A549 (cell line): ENCODE measurements around the gene ASXL2. TPM values are rescaled to one million over a fixed set of nuclear protein-coding genes. Genes with fewer than 3 reads are reported as not detected.
A peak's percentile ranks its signal among the peaks of the same experiment; 100 is the strongest.

ENCODE experiments used
- ATAC-seq, 2 experiments: fragments of 200-7000 bp in 1 of 2; fragments of >200 bp in 1 of 2; cut with Nextera tagmentation in 1 of 2; cut with Tn5 transposase in 1 of 2; 3 replicates each; pipeline versions ENCODE4 v1.8.0 to v1.9.1; 2018 to 2020; ENCODE audit warnings: mild to moderate bottlenecking in 1 of 2, moderate library complexity in 1 of 2
- CTCF ChIA-PET: fragments of 300-600 bp; sonication (Branson Sonifier 250); formaldehyde crosslinking; extraction: SDS; loops from one replicate; lab custom pipeline; 2021; ENCODE audit warnings: antibody characterized with exemption, inconsistent platforms; lab: Yijun Ruan, JAX
- POLR2A ChIA-PET: fragments of 350-600 bp; formaldehyde crosslinking; extraction: SDS; loops from one replicate; lab custom pipeline; 2021; ENCODE audit warnings: antibody characterized with exemption, inconsistent platforms; lab: Yijun Ruan, JAX
- DNase-seq, 2 experiments: peaks; one replicate each; pipeline versions ENCODE4 v3.0.0 to v3.0.0-alpha.2; 2011 to 2016; ENCODE audit warnings: low read depth in 1 of 2, low spot score in 1 of 2
- FAIRE-seq: peaks from 2 replicates; lab custom pipeline; 2011; peaks lifted over from hg19 to GRCh38; lab: Jason Lieb, UNC
- H3K27ac ChIP-seq, 2 experiments: fragments of >200 bp; sonication (Bioruptor Twin); formaldehyde crosslinking; 3 replicates each; pipeline ENCODE4 v1.5.1; 2016 to 2017
- H3K4me1 ChIP-seq: fragments of >200 bp; sonication (Bioruptor Twin); formaldehyde crosslinking; 3 replicates; pipeline ENCODE4 v1.6.1; 2016
- H3K4me2 ChIP-seq: fragments of >200 bp; sonication (Bioruptor Twin); formaldehyde crosslinking; 3 replicates; pipeline ENCODE4 v1.6.1; 2016
- H3K4me3 ChIP-seq: fragments of >200 bp; sonication (Bioruptor Twin); formaldehyde crosslinking; 3 replicates; pipeline ENCODE4 v1.5.1; 2016
- H3K9me3 ChIP-seq: fragments of >200 bp; sonication (Bioruptor Twin); formaldehyde crosslinking; 3 replicates; pipeline ENCODE4 v1.6.1; 2016
- CHD2 ChIP-seq: fragments of 150-350 bp; IDR thresholded peaks from 2 replicates; pipeline ENCODE4 v1.6.1; 2014; ENCODE audit warnings: low read length; ENCODE audit not compliant: partially characterized antibody
- EHMT2 ChIP-seq: fragments of 200-600 bp; sonication (generic); IDR thresholded peaks from 2 replicates; pipeline ENCODE4 v1.6.1; 2016; ENCODE audit warnings: antibody characterized with exemption, low read depth, mild to moderate bottlenecking, moderate library complexity
- EP300 ChIP-seq, 2 experiments: fragments of >200 bp; sonication (Bioruptor Twin); formaldehyde crosslinking; IDR thresholded peaks; 2 replicates in 1 of 2; 3 replicates in 1 of 2; pipeline ENCODE4 v1.6.1; 2016 to 2017
- FOSL2 ChIP-seq, 2 experiments: fragments of 450-650 bp in 1 of 2; fragments of >200 bp in 1 of 2; sonication (Bioruptor Twin) in 1 of 2; formaldehyde crosslinking; IDR thresholded peaks; 2 replicates each; pipeline versions ENCODE4 v1.5.0 to v1.6.1; 2016 to 2020; ENCODE audit warnings: mild to moderate bottlenecking in 1 of 2, moderate library complexity in 1 of 2
- FOXS1 ChIP-seq: fragments of 250-450 bp; sonication (Bioruptor Pico); IDR thresholded peaks from 2 replicates; pipeline ENCODE4 v1.5.0; 2020; ENCODE audit warnings: mild to moderate bottlenecking, moderate library complexity
- GATA3 ChIP-seq: IDR thresholded peaks from 2 replicates; pipeline ENCODE4 v1.6.1; 2012; ENCODE audit warnings: borderline replicate concordance
- HOXB13 ChIP-seq: fragments of 250-450 bp; sonication (Bioruptor Pico); IDR thresholded peaks from 2 replicates; pipeline ENCODE4 v1.5.0; 2020; ENCODE audit warnings: low read depth, mild to moderate bottlenecking, moderate library complexity
- JUN ChIP-seq, 2 experiments: fragments of >200 bp; sonication (Bioruptor Twin); formaldehyde crosslinking; IDR thresholded peaks; 2 replicates in 1 of 2; 3 replicates in 1 of 2; pipeline ENCODE4 v1.6.1; 2016 to 2017
- MAFK ChIP-seq: fragments of 450-650 bp; IDR thresholded peaks from 2 replicates; pipeline ENCODE4 v1.6.1; 2014; ENCODE audit not compliant: partially characterized antibody
- MYC ChIP-seq: IDR thresholded peaks from 2 replicates; pipeline ENCODE4 v1.6.1; 2012; ENCODE audit warnings: mild to moderate bottlenecking, inconsistent platforms, low read length, improper control_type of control experiment, borderline replicate concordance
- NR3C1 ChIP-seq: fragments of >200 bp; sonication (Bioruptor Twin); formaldehyde crosslinking; IDR thresholded peaks from 3 replicates; pipeline ENCODE4 v1.6.1; 2017
- RCOR1 ChIP-seq: fragments of 150-350 bp; IDR thresholded peaks from 2 replicates; pipeline ENCODE4 v1.6.1; 2014; ENCODE audit warnings: antibody characterized with exemption, low read length, low read depth
- SREBF2 ChIP-seq: fragments of 450-650 bp; IDR thresholded peaks from 2 replicates; pipeline ENCODE4 v1.6.1; 2014; ENCODE audit warnings: mild to moderate bottlenecking, moderate library complexity
- TFCP2L1 ChIP-seq: fragments of 250-450 bp; sonication (Bioruptor Pico); IDR thresholded peaks from 2 replicates; pipeline ENCODE4 v1.5.0; 2021; ENCODE audit warnings: mild to moderate bottlenecking
- TP53 ChIP-seq: fragments of 250-450 bp; sonication (Bioruptor Pico); IDR thresholded peaks from 2 replicates; pipeline ENCODE4 v1.5.0; 2021; ENCODE audit warnings: mild to moderate bottlenecking, moderate library complexity
- ZFP36 ChIP-seq: fragments of 450-650 bp; IDR thresholded peaks from 2 replicates; pipeline ENCODE4 v1.6.1; 2014; ENCODE audit warnings: borderline replicate concordance; ENCODE audit not compliant: partially characterized antibody
- ZSCAN20 ChIP-seq: fragments of 250-450 bp; sonication (Bioruptor Pico); IDR thresholded peaks from 2 replicates; pipeline ENCODE4 v1.8.0; 2022; ENCODE audit warnings: mild to moderate bottlenecking, moderate library complexity
- WGBS: methylation state at CpG from one replicate; pipeline ENCODE4 v1.1.6; 2017; ENCODE audit errors: missing lambda C conversion rate; 5-methylcytosine and 5-hydroxymethylcytosine counted together
- polyA plus RNA-seq, 4 experiments: library from polyadenylated mRNA; depleted of rRNA in 3 of 4; stranded (reverse); fragments of >200 nt; fragmentation: RNase III in 1 of 4; extraction: RNeasy Plus Mini Kit Qiagen cat#74134 plus additional on column Dnase treatment in 1 of 4; gene quantifications; 2 replicates in 3 of 4; 3 replicates in 1 of 4; pipeline ENCODE4 v1.2.3, GENCODE V29; 2011 to 2017
- TF ChIP-seq, protein P1 (sequence below): fragments of 450-650 bp; IDR thresholded peaks from 2 replicates; pipeline ENCODE4 v1.6.1; 2014; ENCODE audit warnings: antibody characterized with exemption
- TF ChIP-seq, protein P2 (sequence below): fragments of >200 bp; sonication (Bioruptor Twin); formaldehyde crosslinking; IDR thresholded peaks from 3 replicates; pipeline ENCODE4 v1.6.1; 2016
- TF ChIP-seq, protein P3 (sequence below): fragments of 250-450 bp; sonication (Bioruptor Pico); IDR thresholded peaks from 2 replicates; pipeline ENCODE4 v1.5.0; 2020; ENCODE audit warnings: low read depth, mild to moderate bottlenecking, moderate library complexity
- TF ChIP-seq, protein P4 (sequence below): fragments of 150-350 bp; IDR thresholded peaks from 2 replicates; pipeline ENCODE4 v1.6.1; 2014; ENCODE audit warnings: low read depth, mild to moderate bottlenecking, low read length
- TF ChIP-seq, protein P5 (sequence below): fragments of 250-450 bp; sonication (Bioruptor Pico); IDR thresholded peaks from 2 replicates; pipeline ENCODE4 v1.5.0; 2021; ENCODE audit warnings: mild to moderate bottlenecking, moderate library complexity, borderline replicate concordance
- TF ChIP-seq, protein P6 (sequence below): fragments of >200 bp; sonication (Bioruptor Twin); formaldehyde crosslinking; IDR thresholded peaks from 2 replicates; pipeline ENCODE4 v1.6.1; 2016
- TF ChIP-seq, protein P7 (sequence below): IDR thresholded peaks from 2 replicates; pipeline ENCODE4 v1.6.1; 2012; ENCODE audit warnings: low read depth, borderline replicate concordance

Gene ASXL2
- polyA plus RNA-seq, 2 of the 4 experiments (the other 2 are of a cell fraction) = 10.3 to 26.4 TPM

DNA sequence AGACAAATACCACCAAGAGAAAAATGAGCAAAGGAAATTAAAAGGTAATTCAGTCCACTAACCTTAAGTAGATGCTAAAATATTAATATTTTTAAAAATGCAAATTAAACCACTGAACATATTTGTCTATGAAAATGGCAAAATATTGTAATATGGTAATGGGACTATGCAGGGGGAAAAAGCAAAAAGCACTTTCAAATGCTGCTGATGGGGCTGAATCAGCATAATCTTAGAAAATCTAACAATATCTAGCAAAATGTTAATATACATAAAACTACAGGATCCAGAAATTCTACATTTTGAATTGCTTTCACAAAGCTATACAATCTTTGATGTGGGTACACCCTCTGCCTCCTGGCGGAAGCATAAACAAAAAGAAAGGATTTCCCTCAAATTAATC lies 118.0 kb downstream of the ASXL2 start:
- no peak overlapping the region for H3K4me3 ChIP-seq
- DNase-seq (no peak), FAIRE-seq (no peak), ATAC-seq (no peak)
- POLR2A ChIA-PET = no interaction called here
- no peak overlapping the region for H3K4me2 ChIP-seq
- peaks cover 6% of the 10 kb centered on the region; the same call in 1 of the 3 replicates for H3K4me1 ChIP-seq
- CTCF ChIA-PET = interaction anchor here (1.2 kb wide), 1 partner anchor 10 kb away, joined by 3 read pairs; no protein-coding TSS in a partner anchor
- 87% methylated on average over 1 of the region's 1 CpG for WGBS
- no peak overlapping the region for H3K27ac ChIP-seq
- TF ChIP-seq NR3C1 (no peak), MAFK (peak; percentile 63)
- no peaks in the 10 kb centered on the region for H3K9me3 ChIP-seq

DNA sequence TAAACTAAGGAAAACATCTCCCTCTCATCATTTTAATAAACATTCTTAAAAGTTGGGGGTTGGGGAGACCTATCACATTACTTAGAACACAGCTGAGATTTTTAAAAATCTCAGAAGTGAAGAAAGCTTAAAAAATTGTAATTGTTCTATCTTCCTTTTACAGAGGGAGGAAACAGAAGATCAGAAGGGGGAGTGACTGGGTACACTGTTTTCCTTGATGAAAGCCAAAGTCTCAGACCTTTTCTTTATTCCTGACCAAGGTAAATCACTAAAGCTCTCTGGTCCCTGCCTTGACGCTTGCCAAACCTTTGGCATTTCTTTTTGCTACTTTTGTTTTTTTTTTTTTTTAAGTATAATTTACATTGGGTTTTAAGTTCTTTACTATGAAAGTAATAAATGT lies 119.9 kb downstream of the ASXL2 start:
- Histone ChIP-seq H3K27ac (no peak overlapping the region), H3K9me3 (no peaks in the 10 kb centered on the region), H3K4me1 (no peaks in the 10 kb centered on the region), H3K4me3 (no peak overlapping the region), H3K4me2 (no peak overlapping the region)
- ChIA-PET CTCF (interaction anchor here (0.6 to 0.8 kb wide), 2 partner anchors 18 to 968 kb away, joined by 3 read pairs; no protein-coding TSS in a partner anchor), POLR2A (interaction anchor here (0.6 kb wide), 1 partner anchor 69 kb away, joined by 3 read pairs; no protein-coding TSS in a partner anchor)
- DNase-seq = no peak
- TF ChIP-seq, protein P1, sequence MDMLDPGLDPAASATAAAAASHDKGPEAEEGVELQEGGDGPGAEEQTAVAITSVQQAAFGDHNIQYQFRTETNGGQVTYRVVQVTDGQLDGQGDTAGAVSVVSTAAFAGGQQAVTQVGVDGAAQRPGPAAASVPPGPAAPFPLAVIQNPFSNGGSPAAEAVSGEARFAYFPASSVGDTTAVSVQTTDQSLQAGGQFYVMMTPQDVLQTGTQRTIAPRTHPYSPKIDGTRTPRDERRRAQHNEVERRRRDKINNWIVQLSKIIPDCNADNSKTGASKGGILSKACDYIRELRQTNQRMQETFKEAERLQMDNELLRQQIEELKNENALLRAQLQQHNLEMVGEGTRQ = no peak
- TF ChIP-seq RCOR1 = no peak
- TF ChIP-seq, protein P2, sequence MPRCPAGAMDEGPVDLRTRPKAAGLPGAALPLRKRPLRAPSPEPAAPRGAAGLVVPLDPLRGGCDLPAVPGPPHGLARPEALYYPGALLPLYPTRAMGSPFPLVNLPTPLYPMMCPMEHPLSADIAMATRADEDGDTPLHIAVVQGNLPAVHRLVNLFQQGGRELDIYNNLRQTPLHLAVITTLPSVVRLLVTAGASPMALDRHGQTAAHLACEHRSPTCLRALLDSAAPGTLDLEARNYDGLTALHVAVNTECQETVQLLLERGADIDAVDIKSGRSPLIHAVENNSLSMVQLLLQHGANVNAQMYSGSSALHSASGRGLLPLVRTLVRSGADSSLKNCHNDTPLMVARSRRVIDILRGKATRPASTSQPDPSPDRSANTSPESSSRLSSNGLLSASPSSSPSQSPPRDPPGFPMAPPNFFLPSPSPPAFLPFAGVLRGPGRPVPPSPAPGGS = no peak
- TF ChIP-seq, protein P3, sequence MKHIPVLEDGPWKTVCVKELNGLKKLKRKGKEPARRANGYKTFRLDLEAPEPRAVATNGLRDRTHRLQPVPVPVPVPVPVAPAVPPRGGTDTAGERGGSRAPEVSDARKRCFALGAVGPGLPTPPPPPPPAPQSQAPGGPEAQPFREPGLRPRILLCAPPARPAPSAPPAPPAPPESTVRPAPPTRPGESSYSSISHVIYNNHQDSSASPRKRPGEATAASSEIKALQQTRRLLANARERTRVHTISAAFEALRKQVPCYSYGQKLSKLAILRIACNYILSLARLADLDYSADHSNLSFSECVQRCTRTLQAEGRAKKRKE (CRISPR knock-in tag) = no peak
- no peak for TF ChIP-seq JUN (IDR thresholded peaks at IDR 0.05)
- no peak for TF ChIP-seq EHMT2
- no peak for TF ChIP-seq HOXB13 (CRISPR knock-in tag)
- TF ChIP-seq CHD2 = no peak
- TF ChIP-seq, protein P4, sequence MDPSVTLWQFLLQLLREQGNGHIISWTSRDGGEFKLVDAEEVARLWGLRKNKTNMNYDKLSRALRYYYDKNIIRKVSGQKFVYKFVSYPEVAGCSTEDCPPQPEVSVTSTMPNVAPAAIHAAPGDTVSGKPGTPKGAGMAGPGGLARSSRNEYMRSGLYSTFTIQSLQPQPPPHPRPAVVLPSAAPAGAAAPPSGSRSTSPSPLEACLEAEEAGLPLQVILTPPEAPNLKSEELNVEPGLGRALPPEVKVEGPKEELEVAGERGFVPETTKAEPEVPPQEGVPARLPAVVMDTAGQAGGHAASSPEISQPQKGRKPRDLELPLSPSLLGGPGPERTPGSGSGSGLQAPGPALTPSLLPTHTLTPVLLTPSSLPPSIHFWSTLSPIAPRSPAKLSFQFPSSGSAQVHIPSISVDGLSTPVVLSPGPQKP = no peak
- no peak for TF ChIP-seq SREBF2
- no peak for TF ChIP-seq TP53
- TF ChIP-seq TFCP2L1 (CRISPR knock-in tag) = no peak
- WGBS = 84% methylated on average over 1 of the region's 1 CpG
- no peak for ATAC-seq
- FAIRE-seq = no peak

DNA sequence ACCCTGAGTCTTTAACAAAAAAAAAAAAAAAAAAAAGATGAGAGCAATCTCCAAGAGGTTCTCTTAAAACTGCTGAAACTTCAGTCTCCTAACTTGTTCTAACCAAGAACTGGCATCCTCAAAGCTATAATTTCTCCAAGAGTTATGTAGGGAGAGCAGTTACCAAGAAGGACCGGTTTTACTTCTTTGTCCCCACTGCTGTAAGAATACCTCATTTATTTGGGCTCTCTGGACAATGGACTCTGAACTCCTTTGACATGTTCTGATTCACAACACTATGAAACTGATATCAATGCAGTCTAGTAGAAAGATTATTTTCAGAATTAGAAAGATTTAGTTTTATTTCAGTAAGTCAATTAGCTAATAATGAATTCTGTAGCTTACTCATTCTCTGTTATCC lies 120.4 kb downstream of the ASXL2 start:
- Histone ChIP-seq H3K4me1 (no peaks in the 10 kb centered on the region), H3K9me3 (no peaks in the 10 kb centered on the region), H3K4me3 (no peak overlapping the region), H3K4me2 (no peak overlapping the region), H3K27ac (no peak overlapping the region)
- no peak for DNase-seq
- no peak for ATAC-seq
- 95% methylated on average over 1 of the region's 1 CpG for WGBS
- ChIA-PET CTCF (interaction anchor here (0.6 to 0.8 kb wide), 2 partner anchors 18 to 967 kb away, joined by 3 read pairs; no protein-coding TSS in a partner anchor), POLR2A (interaction anchor here (0.6 kb wide), 1 partner anchor 69 kb away, joined by 3 read pairs; no protein-coding TSS in a partner anchor)
- no peak for FAIRE-seq
- TF ChIP-seq SREBF2 (no peak), NR3C1 (no peak), FOSL2 (IDR thresholded peaks at IDR 0.05) (no peak), FOSL2 (CRISPR knock-in tag; IDR thresholded peaks at IDR 0.05) (no peak), GATA3 (no peak), EP300 (IDR thresholded peaks at IDR 0.05) (no peak), MYC (no peak), FOXS1 (CRISPR knock-in tag) (no peak), CHD2 (no peak), ZSCAN20 (CRISPR knock-in tag) (no peak), TFCP2L1 (CRISPR knock-in tag) (no peak), ZFP36 (no peak)
- TF ChIP-seq, protein P5, sequence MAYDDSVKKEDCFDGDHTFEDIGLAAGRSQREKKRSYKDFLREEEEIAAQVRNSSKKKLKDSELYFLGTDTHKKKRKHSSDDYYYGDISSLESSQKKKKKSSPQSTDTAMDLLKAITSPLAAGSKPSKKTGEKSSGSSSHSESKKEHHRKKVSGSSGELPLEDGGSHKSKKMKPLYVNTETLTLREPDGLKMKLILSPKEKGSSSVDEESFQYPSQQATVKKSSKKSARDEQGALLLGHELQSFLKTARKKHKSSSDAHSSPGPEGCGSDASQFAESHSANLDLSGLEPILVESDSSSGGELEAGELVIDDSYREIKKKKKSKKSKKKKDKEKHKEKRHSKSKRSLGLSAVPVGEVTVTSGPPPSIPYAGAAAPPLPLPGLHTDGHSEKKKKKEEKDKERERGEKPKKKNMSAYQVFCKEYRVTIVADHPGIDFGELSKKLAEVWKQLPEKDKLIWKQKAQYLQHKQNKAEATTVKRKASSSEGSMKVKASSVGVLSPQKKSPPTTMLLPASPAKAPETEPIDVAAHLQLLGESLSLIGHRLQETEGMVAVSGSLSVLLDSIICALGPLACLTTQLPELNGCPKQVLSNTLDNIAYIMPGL (CRISPR knock-in tag) = no peak
- TF ChIP-seq, protein P6, sequence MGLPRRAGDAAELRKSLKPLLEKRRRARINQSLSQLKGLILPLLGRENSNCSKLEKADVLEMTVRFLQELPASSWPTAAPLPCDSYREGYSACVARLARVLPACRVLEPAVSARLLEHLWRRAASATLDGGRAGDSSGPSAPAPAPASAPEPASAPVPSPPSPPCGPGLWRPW = no peak
- TF ChIP-seq, protein P7, sequence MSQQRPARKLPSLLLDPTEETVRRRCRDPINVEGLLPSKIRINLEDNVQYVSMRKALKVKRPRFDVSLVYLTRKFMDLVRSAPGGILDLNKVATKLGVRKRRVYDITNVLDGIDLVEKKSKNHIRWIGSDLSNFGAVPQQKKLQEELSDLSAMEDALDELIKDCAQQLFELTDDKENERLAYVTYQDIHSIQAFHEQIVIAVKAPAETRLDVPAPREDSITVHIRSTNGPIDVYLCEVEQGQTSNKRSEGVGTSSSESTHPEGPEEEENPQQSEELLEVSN = no peak
- TF ChIP-seq, protein P2 = no peak
